Measurements from ENCODE around the gene GRIK2. TPM values are rescaled to one million over a fixed set of nuclear protein-coding genes. Genes with fewer than 3 reads are reported as not detected.

The GRIK2 gene
- total and polyA plus RNA-seq, 12 donors, result 0.09 to 10.6 (median 1.9) TPM

DNA sequence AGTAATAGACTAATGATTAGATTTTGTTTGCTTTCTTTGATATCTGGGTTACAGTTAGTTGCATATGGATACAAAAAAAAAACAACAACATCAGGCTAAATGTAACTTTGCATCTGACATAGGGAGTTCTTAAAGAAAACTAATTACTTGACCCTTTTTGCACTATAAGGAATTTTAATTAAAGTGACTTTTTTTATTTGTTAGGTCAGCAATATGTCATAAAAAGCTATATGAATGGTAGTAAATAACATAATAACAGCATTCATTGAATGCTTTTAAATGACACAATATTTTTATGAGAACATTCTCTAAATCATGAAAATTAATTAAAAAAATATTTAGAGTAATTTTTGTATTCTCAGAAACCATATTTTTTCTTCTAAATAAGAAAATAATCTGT lies 183.6 kb downstream of the GRIK2 start:
- TF ChIP-seq POLR2A (IDR thresholded peaks at IDR 0.05), result no peak
- TF ChIP-seq, protein P1, sequence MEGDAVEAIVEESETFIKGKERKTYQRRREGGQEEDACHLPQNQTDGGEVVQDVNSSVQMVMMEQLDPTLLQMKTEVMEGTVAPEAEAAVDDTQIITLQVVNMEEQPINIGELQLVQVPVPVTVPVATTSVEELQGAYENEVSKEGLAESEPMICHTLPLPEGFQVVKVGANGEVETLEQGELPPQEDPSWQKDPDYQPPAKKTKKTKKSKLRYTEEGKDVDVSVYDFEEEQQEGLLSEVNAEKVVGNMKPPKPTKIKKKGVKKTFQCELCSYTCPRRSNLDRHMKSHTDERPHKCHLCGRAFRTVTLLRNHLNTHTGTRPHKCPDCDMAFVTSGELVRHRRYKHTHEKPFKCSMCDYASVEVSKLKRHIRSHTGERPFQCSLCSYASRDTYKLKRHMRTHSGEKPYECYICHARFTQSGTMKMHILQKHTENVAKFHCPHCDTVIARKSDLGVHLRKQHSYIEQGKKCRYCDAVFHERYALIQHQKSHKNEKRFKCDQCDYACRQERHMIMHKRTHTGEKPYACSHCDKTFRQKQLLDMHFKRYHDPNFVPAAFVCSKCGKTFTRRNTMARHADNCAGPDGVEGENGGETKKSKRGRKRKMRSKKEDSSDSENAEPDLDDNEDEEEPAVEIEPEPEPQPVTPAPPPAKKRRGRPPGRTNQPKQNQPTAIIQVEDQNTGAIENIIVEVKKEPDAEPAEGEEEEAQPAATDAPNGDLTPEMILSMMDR (IDR thresholded peaks at IDR 0.05), result no peak
- no peaks in the 10 kb centered on the region for H3K36me3 ChIP-seq (replicated peaks in 1 of 2)
- DNase-seq, result no peak
- H3K4me3 ChIP-seq, result no peak overlapping the region
- no peak overlapping the region for H3K27ac ChIP-seq
- no peaks in the 10 kb centered on the region for H3K27me3 ChIP-seq
- H3K4me1 ChIP-seq (replicated peaks in 1 of 2), result no peaks in the 10 kb centered on the region
- peaks cover 0 to 5% (median 0%) of the 10 kb centered on the region in 3 donors for H3K9me3 ChIP-seq (replicated peaks in 1 of 3)
- intact Hi-C loops (cut with DNase I), result no loop called here

DNA sequence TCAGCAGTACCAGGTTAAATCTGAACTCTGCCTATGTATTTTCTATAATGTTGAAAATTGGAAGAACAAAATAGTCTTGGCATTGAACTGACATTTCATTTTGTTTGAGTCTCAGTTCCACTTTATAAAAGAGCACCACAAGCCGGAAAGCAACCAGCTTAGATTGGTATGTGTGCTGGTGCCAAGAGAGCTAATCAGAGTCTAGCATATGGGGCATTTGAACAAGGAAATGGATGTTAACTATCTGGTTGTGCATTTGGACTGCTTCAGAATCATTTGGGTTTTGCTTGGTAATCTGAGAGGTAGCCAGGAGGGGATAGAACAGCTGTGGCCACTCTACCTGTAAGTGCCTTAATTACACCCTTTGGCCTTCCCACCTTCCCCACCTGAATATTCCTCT lies 184.8 kb downstream of the GRIK2 start:
- peaks cover 0 to 5% (median 0%) of the 10 kb centered on the region in 3 donors for H3K9me3 ChIP-seq (replicated peaks in 1 of 3)
- intact Hi-C loops (cut with DNase I), result no loop called here
- no peak for TF ChIP-seq POLR2A (IDR thresholded peaks at IDR 0.05)
- TF ChIP-seq, protein P1 (IDR thresholded peaks at IDR 0.05), result no peak
- 79 to 92% (median 85%) methylated on average over 1 of the region's 1 CpG for WGBS, 4 donors
- H3K4me3 ChIP-seq, result no peak overlapping the region
- H3K27ac ChIP-seq, result no peak overlapping the region
- no peaks in the 10 kb centered on the region for H3K27me3 ChIP-seq
- H3K36me3 ChIP-seq (replicated peaks in 1 of 2), result no peaks in the 10 kb centered on the region
- no peaks in the 10 kb centered on the region for H3K4me1 ChIP-seq (replicated peaks in 1 of 2)
- no peak for DNase-seq

DNA sequence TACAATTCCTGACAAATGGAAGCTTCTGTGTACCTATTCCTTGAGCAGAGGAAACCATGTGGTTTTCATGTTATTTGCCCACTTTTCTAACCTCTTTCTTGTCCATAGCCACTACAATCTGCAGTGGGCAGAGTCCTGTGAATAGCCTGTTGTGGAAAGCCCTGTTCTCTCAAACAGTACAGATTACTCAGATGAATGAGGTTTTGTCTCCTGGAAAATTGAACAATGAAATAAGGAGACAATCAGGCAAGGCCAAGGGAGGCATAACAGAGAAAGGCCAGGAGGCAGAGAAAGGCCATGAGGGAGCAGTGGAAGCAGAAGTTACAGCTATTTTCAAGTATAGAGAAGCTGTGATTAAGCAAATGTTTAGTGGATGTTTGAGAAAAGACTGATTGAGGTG lies 189.3 kb downstream of the GRIK2 start:
- no peak overlapping the region for H3K27ac ChIP-seq
- intact Hi-C loops (cut with DNase I), result no loop called here
- DNase-seq, result no peak
- no peaks in the 10 kb centered on the region for H3K27me3 ChIP-seq
- no peaks in the 10 kb centered on the region for H3K36me3 ChIP-seq (replicated peaks in 1 of 2)
- H3K9me3 ChIP-seq (replicated peaks in 1 of 3), result no peaks in the 10 kb centered on the region
- H3K4me1 ChIP-seq (replicated peaks in 1 of 2), result no peaks in the 10 kb centered on the region
- H3K4me3 ChIP-seq, result no peak overlapping the region
- TF ChIP-seq, protein P1 (IDR thresholded peaks at IDR 0.05), result no peak

DNA sequence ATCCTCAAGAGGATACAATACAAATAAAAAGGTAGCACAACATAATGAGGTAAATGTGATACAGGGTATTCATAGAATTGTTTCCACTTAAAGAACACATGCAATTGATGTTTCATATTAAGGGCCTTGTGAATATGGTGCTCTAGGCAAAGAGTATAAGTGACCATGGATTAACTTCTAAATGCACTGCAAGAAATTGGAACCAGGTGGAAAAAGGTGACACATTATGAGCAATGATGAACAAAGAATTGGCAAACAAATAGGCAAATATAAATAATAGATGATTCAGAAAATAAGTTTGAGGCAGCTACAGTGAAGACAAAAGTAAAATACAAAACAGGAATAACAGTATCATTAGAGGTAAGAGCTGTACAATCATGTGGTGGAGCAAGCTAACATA lies 192.0 kb downstream of the GRIK2 start:
- H3K27me3 ChIP-seq, result no peaks in the 10 kb centered on the region
- no peak for DNase-seq
- no peaks in the 10 kb centered on the region for H3K36me3 ChIP-seq (replicated peaks in 1 of 2)
- no peaks in the 10 kb centered on the region for H3K4me1 ChIP-seq (replicated peaks in 1 of 2)
- TF ChIP-seq, protein P1 (IDR thresholded peaks at IDR 0.05), result no peak
- TF ChIP-seq POLR2A (IDR thresholded peaks at IDR 0.05), result no peak
- intact Hi-C loops (cut with DNase I), result no loop called here
- no peak overlapping the region for H3K27ac ChIP-seq
- H3K9me3 ChIP-seq (replicated peaks in 1 of 3), result no peaks in the 10 kb centered on the region
- no peak overlapping the region for H3K4me3 ChIP-seq

Data from adrenal gland (tissue), 12 donors.